NK-92 treated with Interleukin-12 subunit alpha and Interleukin-12 subunit beta, amount 100 ng/mL, for 24 hours (cell line): ENCODE data around the gene RAD51B.

Source experiments
- DNase-seq: peaks from one replicate; lab custom pipeline; 2025; lab: John Stamatoyannopoulos, UW

The RAD51B gene

GRCh38 chr14:67900231-67900630, 80.7 kb downstream of the RAD51B start:
- no peak for DNase-seq

GRCh38 chr14:67908052-67908754, 88.6 kb downstream of the RAD51B start:
- no peak for DNase-seq

GRCh38 chr14:67911562-67911961, 92.0 kb downstream of the RAD51B start:
- DNase-seq: no peak

DNA sequence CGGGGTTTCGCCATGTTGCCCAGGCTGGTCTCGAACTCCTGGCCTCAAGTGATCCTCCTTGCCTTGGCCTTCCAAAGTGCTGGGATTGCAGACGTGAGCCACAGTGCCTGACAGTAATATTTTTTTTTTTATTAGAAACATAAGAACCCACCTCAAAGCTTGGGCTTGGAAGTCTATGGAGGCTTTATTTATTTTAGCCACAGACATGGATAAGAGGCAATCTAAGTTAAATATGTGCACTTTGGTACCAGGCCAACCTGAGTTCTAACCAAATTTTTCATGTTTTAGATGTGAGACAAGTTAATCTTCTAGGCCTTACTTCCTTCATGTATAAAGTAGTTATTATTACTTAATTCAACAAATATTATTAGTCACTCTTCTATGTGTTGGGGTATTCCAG, 96.9 kb downstream of the RAD51B start:
- no peak for DNase-seq

DNA sequence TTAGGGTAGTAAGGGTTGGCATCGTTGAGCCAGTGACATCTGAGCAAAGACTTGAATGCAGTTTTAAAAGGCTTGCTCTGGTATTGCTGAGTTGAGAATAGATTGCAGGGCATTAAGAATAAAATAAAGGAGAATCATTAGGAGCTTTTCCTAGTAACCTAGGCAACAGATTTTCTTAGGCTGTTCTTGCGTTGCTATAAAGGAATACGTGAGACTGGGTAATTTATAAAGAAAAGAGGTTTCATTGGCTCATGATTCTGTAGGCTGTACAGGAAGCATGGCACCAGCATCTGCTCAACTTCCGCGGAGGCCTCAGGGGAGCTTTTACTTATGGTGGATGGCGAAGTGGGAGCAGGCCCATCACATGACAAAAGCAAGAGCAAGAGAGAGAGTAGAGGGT, 97.4 kb downstream of the RAD51B start:
- DNase-seq: no peak

DNA sequence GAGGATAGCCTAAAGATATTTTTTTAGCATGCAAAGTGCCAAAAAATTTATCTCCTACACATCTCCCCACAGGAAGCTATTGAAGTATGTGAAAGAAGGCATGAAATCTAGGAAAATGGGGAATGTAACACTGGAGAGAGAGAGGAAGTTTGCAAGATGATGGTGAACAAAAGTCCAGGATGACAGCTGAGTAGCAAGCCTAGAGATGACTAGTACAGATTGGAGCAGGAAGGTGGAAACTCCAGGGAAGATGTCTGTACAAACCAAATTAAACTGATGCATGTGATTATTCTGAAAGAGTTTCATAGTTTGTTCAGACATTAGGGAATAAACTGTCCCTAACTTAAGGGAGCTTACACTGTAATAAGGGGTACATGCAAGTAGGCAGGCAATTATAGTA, 99.3 kb downstream of the RAD51B start:
- DNase-seq: no peak

DNA sequence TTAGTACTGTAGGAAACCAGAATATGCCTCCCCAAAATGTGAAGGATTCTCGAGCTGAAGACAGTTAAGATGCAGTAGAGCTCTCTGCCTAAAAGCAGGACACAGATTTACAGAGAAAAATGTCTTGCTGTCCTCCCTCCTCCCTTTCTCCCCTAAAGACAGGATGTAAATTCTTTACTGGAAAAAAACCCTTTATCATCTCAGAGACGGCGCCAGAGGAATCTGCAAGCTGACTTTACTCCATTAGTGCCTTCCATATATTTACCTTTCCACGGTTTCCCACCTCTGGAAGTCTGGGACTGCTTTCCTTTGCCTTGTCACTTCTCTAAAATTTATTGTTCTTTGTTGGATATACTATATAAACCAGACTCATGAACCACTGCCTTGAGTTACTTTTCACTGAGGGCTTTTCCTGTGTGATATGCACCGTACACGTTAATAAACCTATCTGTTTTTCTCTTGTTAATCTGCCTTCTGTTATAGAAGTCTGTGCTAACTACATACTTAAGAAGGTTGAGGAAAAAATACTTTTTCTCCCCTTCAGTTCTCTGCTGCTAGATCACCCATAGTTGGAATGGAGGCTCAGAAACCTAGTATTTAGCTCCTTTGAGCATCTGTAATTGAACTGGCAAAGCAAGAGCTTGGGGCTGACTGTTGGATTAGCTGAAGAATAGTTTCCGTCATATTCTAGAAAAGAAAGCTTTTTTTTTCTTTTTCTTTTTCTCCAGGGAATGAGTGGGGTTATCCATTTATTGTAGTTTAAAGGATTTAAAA, 99.9 kb downstream of the RAD51B start:
- no peak for DNase-seq

GRCh38 chr14:67926821-67927220, 107.2 kb downstream of the RAD51B start:
- DNase-seq: no peak

GRCh38 chr14:67927244-67927643, 107.7 kb downstream of the RAD51B start:
- no peak for DNase-seq

GRCh38 chr14:67928375-67928774, 108.8 kb downstream of the RAD51B start:
- DNase-seq: no peak

- DNase-seq: no peak
Observed at GRCh38 chr14:67932708-67933246, 113.2 kb downstream of the RAD51B start.

GRCh38 chr14:67933266-67933665, 113.7 kb downstream of the RAD51B start:
- no peak for DNase-seq

GRCh38 chr14:67934087-67934486, 114.5 kb downstream of the RAD51B start:
- no peak for DNase-seq

DNA sequence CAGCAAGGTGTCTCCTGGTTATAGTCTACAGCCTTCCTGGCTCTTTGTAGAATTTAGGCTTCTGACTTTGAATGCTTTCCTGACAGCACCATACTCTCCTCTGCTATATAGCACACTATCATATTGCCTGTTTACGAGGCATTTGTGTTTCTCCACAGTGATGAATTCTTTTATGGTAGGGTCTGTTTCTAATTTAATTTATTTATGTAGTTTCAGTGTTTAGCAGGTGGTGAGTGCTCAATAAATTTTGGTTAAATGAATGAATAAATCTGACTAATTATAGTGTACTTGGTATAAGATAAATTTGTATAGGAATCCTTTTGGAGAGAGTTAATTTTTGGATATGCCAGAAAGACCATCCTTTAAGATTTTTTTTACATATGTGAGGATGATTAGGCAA, 115.3 kb downstream of the RAD51B start:
- DNase-seq: no peak

- no peak for DNase-seq
Observed at GRCh38 chr14:67935371-67935770, 115.8 kb downstream of the RAD51B start.

DNA sequence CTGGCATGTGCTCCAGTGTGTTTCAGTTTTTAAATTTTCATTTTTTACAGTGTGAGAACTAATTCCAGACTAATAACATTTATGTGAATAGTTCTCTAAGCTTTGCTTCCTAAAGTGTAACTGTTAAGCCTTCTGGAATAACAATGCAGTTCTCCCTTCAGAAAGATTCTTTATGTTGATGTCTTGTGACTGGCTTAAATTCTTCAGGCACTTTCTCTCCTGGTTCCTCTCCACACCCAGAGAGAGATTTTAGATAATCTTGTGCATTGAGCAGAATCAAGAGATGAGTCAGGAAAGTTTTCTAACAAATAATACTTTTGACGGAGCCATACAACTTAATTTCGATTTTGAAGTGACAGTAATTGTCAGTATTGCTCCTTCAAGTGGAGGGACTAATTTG, 118.5 kb downstream of the RAD51B start:
- DNase-seq: no peak

GRCh38 chr14:67940486-67941455, 121.2 kb downstream of the RAD51B start:
- DNase-seq: no peak

- DNase-seq: no peak
Observed at GRCh38 chr14:67941456-67942018, 122.0 kb downstream of the RAD51B start.

DNA sequence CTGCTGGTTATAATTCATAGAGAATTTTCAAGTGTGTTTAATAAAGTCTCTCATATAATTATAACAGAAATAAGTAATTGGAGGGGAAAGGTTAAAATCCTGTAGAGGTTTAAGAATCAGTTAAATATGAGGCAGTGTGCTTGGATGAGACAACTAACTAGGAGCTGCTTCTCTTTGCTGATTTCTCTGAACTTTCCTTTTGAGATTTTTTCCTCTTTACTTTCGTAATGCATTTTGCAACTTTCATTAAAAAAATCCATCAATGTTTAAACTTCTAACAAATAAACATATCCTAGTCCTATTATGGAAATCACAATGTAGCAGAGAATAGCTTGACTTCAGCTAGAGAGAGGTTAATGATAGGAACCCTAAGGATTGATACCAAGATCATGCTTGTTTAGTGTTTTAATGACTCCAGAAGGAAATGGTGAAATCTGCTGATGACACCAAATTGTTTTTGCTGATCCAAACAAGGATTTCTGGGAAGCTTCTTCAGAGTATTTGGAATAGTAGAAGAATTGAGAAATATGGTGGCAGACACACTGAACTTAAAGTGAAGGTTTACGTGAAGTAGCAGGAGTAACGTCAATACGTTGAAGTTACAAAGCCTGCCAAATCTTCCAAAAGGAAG, 122.6 kb downstream of the RAD51B start:
- DNase-seq: no peak

GRCh38 chr14:67943947-67944346, 124.4 kb downstream of the RAD51B start:
- peak; percentile 12 for DNase-seq

DNA sequence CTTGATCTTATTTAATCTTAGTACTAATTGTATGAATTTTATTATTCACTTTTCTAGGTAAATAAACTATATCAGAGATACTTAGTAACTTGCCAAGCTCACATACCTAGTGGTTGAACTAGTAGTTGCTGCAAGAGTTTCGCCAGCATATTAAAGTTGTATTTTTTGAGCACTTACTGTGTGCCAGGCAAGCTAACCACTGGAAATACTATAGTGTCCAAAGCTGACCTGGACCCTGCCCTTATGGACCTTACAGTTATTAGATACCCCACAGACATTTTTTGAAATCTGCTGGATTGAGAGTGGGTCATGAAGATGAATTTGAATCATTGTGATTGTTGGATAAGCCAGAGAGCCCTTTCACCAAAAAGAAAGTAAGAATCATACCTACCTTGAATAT, 125.0 kb downstream of the RAD51B start:
- DNase-seq: no peak
